ENCODE measurements around the gene MRPL51.

- TF ChIP-seq CTCF (IDR thresholded peaks at IDR 0.05), result peak in 1 of 12 donors; percentile 2
- TF ChIP-seq POLR2A (IDR thresholded peaks at IDR 0.05), result peak; percentile 97 to 100
These were observed 22.5 kb downstream of the MRPL51 start, which contains the start of gene VAMP1 for GRCh38 chr12:6470375-6471163.

Measured in heart left ventricle (tissue), 13 donors.